HG02981 (cell line): ENCODE results near the gene HIPK2.

Experiments used
- ATAC-seq: cut with Tn5 transposase; IDR thresholded peaks from one replicate; pipeline ENCODE4 v1.9.1; 2021; ENCODE audit warnings: mild to moderate bottlenecking, moderate library complexity; ENCODE audit not compliant: unreplicated experiment

Gene HIPK2

GRCh38 chr7:139737221-139738100, 40.3 kb downstream of the HIPK2 start:
- no peak for ATAC-seq

DNA sequence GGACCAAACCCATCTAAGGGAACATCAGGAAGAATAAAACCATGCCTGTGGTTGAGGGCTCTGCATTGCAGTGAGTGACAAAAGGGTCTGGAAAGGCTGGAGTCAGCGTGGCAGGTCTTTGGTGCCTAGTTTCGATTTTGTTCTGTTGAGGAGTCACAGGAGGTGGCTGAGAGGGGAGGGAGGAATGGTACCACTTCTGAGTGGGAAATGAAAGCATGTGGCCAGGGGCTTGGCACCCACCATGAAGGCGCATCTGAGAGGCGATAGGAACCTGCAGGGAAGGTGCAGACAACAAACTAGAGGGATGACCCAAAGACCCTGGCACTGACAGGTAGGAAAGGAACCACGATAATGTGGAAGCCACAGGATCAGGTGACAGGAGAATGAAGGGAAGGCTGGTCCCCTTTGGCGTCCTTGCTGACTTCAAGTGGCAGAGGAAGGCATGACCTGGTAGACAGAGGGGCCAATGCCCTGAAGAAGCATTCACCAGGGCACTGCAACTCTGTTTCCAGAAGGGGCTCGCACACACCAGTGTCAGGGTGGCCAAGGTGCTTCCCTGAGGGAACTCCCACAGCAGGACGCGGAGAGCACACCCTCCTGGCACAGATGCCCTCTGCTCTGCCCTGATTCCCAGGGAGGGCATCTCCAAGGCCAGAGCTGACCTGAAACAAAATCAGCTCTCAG, 41.7 kb downstream of the HIPK2 start:
- ATAC-seq = no peak

DNA sequence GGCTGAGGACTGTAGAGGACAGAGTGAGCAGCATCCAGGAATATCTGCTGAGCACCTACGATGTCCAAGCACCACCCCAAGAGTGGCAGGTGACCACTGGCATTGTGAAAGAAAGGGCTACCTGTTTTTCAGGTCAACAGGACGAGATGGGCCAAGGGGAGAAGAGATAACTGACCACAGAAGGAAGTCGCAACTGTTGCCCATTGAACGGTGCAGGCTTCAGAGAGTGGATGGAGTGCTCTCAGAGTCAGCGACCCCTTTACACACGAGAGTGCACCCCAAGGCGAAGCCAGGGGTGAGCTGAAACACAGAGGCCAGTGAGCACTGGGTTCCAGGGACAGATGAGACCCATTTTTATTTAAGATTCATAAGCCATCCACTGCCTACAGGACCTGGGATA, 42.3 kb downstream of the HIPK2 start:
- ATAC-seq = no peak

DNA sequence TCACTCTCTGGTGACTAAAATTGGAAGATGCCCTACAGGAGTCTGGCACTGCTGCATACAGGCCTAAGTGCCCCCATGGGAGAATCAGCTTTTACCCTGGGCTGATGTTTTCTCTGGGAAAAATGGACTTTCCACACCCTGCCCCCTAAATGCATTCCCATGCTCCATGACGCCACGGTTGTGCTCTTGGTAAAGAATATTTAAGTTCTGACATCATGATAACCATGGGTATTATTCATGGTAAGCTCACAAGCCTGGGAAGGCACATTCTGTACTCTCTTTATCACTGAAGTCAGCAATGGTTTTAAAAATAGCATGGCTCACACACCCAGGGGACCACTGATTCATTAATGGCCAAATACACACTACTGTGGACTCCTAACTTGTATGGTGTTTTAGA, 43.4 kb downstream of the HIPK2 start:
- no peak for ATAC-seq

DNA sequence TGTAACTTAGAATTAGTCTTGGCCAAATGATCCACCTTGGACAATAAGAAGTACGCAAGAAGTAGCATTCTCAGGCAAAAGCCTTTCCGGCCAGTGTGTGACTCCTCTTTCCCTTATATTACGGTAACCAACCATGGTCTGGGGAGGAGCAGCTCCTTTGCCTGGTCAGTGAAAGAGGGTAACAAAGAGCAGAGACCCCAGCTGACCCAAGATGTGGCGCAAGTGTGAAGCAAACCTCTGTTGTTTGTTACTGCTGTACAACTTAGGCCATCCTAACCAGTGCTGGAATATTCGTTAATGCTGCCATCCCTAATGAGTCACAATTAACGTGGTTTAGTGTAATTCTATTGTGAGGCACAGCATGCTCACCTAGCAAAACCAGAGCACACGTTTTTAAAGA, 44.0 kb downstream of the HIPK2 start:
- ATAC-seq = no peak

GRCh38 chr7:139732471-139733167, 45.2 kb downstream of the HIPK2 start:
- ATAC-seq = no peak

GRCh38 chr7:139731802-139732470, 45.9 kb downstream of the HIPK2 start:
- ATAC-seq = no peak

- ATAC-seq = peak; percentile 81
Measured at GRCh38 chr7:139730746-139731612, 46.8 kb downstream of the HIPK2 start.

GRCh38 chr7:139728203-139728602, 49.6 kb downstream of the HIPK2 start:
- no peak for ATAC-seq

GRCh38 chr7:139727151-139727705, 50.6 kb downstream of the HIPK2 start:
- ATAC-seq = no peak

DNA sequence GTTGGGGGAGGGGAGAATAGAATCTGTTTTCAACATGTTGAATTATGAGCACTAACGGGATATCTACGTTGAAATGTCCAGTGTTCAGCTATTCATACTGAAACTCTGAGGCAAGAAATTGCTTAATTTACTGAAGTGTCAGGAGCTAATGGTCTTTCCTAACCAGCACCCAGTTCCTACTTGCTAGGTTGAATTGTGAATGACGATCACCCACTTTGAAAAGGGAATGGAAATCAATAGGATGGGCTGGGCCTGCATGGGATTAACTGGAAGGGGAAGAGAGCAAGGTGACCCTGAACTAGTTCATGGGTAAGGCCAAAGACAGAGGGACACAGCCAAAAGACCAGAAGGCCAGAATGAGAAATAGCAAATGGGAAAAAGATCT, 51.3 kb downstream of the HIPK2 start:
- ATAC-seq = no peak

GRCh38 chr7:139725858-139726484, 51.8 kb downstream of the HIPK2 start:
- no peak for ATAC-seq

DNA sequence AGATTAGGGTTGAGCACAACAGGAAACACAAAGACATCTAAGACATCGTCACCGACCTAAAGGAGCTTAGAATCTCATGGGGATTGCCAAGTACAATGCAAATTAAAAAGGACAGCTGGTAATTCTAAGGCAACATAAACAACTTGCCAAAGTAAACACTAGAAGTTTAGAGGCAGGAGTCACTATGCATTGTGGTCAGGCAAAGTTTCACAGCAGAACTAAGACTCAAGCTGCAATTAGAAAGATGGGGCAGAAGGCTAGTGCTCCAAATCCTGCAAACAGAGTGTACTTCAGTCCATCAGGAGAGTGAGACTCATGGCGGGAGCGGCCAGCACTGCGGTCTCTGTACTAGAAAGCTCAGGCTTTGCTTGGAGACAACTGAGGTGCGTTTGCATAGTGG, 52.7 kb downstream of the HIPK2 start:
- ATAC-seq = peak; percentile 85

GRCh38 chr7:139722604-139723003, 55.2 kb downstream of the HIPK2 start:
- no peak for ATAC-seq

- ATAC-seq = no peak
Measured at GRCh38 chr7:139721821-139722220, 56.0 kb downstream of the HIPK2 start.

DNA sequence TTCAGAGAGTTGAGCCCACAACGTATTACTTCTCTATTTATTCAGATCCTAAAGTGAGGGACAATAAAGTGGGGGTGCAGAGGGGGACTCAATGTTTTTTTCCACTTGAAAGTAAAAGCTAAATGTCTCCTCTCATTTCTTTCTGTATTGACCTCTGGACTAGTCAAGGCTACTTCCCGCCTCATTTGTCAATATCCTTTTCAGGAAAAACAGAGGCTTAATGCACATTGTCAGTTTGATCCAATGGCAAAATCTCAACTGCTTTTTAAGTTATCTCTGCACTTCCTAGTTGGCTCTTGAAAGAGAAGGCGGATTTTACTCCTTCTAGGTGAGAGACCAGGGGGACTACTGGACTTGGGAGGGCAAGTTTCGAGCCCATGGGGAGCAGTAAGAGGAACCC, 56.4 kb downstream of the HIPK2 start:
- no peak for ATAC-seq

DNA sequence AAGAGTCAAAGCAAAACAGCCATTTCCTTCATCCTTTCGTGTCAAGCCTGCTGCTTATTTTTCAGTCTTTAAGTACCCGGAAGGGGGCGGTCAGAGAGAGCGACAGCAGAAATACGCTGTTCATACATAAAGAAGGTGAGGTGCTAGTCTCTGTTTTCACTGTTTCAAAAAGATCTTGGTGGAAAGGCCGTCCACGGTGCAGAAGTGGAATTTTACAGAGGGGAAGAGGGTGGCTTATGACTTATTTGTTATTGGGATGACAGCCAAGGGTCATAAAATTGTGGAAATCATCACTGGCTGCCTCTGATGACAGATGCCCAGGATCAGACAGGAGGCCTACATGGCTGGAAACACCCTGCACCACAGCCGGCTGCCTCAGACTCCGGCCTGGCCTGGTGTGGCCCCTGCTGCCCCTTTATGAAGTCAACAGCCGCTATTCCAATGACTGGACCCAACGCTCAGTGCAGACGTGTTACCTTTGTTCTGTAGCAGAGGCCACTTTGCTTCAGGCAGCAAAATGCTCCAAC, 57.0 kb downstream of the HIPK2 start:
- ATAC-seq = no peak

- ATAC-seq = no peak
Measured at GRCh38 chr7:139720186-139720585, 57.6 kb downstream of the HIPK2 start.

GRCh38 chr7:139718859-139719258, 58.9 kb downstream of the HIPK2 start:
- no peak for ATAC-seq
